ENCODE results near the gene NOL11. TPM values are rescaled to one million over a fixed set of nuclear protein-coding genes. Genes with fewer than 3 reads are reported as not detected.
A peak's percentile ranks its signal among the peaks of the same experiment; 100 is the strongest.
"Not testable (repeated sequence)": the region's sequence is repeated elsewhere in the genome, so short reads cannot be mapped to it uniquely, and the experiment has no call there.

NOL11 gene
- polyA plus RNA-seq, 6 donors from 2014 or later: 22.6 to 34.2 (median 27.7) TPM

DNA sequence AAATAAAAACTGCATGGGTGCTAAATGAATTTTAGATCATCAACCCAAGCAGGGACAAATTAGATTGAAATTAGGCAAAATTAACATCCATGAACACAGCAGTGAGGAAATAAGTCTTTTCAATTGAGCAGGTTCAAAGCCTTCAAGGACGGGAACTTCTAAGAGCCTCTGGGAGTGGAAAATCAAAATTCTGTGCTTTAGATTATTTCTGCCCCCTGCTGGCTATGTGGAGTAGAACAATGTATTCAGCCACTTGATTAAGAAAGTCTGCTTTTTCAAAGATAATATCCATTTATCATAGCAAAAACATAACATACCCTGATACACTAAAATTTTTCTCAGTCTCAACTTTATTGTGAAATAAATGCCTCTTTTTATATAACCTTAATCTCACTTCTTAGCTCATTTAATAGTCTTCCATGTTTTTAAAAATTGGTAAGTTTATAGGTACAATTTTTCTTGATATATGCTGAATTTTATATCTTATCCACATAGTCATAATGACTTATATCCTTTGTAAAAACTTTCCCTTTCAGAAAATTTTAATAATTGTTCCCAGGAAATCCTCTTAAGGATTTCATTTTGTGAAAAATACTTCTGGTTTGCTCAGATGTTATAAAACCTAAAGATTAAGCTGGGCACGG lies 28.1 kb upstream of the NOL11 start:
- no peaks in the 10 kb centered on the region for H3K9me3 Mint-ChIP-seq
- H3K27me3 Mint-ChIP-seq: no peaks in the 10 kb centered on the region
- no peak overlapping the region for H3K27ac Mint-ChIP-seq
- peak in 1 of 2 donors; percentile 30 for ATAC-seq (ENCODE audit: low read depth in 2 of 2)
- peak overlapping the region in 1 of 8 donors; percentile 7 for H3K4me3 Mint-ChIP-seq
- H3K36me3 Mint-ChIP-seq: no peaks in the 10 kb centered on the region
- peak; percentile 46 for DNase-seq
- H3K4me1 Mint-ChIP-seq: peaks cover 0 to 4% (median 0%) of the 10 kb centered on the region in 3 donors

DNA sequence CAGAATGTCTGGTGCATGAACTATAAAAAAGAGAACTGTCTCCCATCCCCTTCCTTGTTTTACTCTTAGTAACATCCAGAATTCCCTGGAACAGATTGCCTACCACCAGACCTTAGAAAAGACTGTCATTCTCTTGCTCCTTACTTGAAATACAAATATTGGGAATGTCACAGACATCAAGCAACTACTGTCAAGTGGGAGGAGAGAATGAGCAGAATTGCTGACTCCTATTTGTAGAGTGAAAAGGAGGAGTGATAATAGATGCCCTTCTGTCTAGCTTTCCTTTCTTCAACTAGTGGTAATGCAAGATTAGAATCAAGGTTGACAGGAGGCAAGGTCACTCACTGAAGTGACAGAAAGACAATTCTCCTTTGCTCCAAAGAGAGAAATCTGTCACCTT lies 23.9 kb upstream of the NOL11 start:
- DNase-seq (no peak), ATAC-seq (ENCODE audit: low read depth in 2 of 2) (no peak)
- no peaks in the 10 kb centered on the region for H3K36me3 Mint-ChIP-seq
- no peak overlapping the region for H3K4me3 Mint-ChIP-seq
- H3K27me3 Mint-ChIP-seq: no peaks in the 10 kb centered on the region
- peaks cover 0 to 4% (median 0%) of the 10 kb centered on the region in 3 donors for H3K4me1 Mint-ChIP-seq
- H3K27ac Mint-ChIP-seq: peak overlapping the region in 1 of 6 donors; percentile 16
- no peaks in the 10 kb centered on the region for H3K9me3 Mint-ChIP-seq

DNA sequence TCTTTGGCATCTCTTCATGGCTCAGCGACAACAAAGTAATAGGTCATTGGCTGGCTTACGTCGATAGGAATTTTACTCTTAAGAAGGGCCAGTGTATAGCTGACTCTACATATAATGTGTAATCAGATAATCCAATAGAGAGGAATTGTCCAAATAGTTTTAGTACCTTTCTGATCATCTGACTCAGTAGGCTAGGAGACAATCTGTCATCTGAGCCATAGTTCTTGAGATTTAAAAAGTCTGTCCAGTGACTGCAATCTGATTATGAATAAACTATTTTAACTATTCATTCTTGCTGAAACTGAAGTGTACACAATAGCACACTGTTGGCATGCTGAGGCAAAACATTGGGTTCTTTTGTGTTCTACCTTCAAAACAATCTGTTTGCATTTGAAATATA lies 21.4 kb upstream of the NOL11 start:
- H3K27ac Mint-ChIP-seq: no peak overlapping the region

DNA sequence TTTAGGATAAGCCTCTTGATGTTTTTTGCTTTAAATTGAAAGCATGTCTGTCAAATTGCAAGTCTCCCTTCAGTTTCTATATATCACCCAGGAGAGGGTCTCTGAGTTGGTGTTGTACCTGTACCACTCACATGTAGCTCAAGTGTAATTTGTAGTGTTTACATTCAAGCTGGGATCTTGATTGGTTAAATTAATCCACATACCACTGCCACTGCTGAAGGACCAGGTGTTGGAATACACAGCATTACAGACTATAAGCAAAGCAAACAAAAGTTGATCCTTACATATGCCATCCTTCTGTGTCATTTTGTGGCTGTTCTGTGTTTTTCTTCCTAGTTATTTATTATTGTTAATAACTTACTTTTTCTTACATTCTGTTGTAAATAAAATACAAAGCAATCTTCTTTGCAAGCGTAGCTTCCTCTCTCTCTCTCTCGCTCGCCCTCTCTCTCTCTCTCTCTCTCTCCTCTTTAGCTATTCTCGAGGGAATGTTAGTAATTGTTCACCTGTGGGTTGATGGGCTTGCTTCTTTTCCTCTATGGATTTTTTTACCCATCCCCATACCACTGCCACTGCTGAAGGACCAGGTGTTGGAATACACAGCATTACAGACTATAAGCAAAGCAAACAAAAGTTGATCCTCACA lies 20.8 kb upstream of the NOL11 start:
- H3K27ac Mint-ChIP-seq: no peak overlapping the region
- no peaks in the 10 kb centered on the region for H3K9me3 Mint-ChIP-seq
- H3K4me1 Mint-ChIP-seq: no peaks in the 10 kb centered on the region
- no peaks in the 10 kb centered on the region for H3K36me3 Mint-ChIP-seq
- DNase-seq (no peak), ATAC-seq (ENCODE audit: low read depth in 2 of 2) (no peak)
- H3K27me3 Mint-ChIP-seq: no peaks in the 10 kb centered on the region
- peak overlapping the region in 1 of 8 donors; percentile 44 for H3K4me3 Mint-ChIP-seq

More for the DNA sequence above, 21.4 kb upstream of the NOL11 start:
- Mint-ChIP-seq H3K4me1 (no peaks in the 10 kb centered on the region), H3K27me3 (no peaks in the 10 kb centered on the region), H3K9me3 (no peaks in the 10 kb centered on the region), H3K36me3 (no peaks in the 10 kb centered on the region), H3K4me3 (no peak overlapping the region)
- DNase-seq: no peak
- ATAC-seq (ENCODE audit: low read depth in 2 of 2): no peak

DNA sequence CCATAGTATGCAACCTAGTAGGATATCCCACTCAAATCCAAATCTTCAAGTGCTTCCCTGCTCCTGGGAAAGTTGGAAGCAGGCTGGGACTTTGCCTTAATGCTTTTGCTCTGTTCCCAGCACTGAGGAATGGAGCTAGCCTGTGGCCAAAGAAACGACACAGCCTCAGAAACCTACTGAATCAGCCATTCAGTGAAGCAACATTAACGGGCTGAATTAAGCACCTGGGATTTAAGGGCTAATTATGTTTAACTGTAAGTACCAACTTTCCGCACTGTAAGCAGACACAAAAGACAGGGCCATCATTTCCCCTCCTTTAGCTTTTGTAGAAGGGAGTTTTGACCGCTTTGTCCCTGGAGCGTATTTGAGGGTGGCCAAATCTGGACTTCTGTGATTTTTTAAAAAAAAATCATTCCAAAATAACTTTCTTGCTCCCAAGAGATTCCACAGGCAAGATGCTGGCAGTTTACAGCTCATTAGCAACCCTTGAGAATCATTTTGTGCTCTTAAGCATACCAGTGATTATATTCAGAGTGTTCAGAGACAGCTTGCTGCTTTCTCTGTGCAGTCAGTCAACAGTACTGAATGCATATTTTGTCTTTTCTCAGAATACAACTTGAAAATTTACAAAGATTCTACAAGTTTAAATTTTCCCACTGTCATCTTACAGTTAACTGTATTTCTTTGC lies 17.6 kb upstream of the NOL11 start:
- Mint-ChIP-seq H3K36me3 (no peaks in the 10 kb centered on the region), H3K27me3 (peaks cover 0 to 12% (median 0%) of the 10 kb centered on the region in 3 donors), H3K4me3 (no peak overlapping the region), H3K27ac (no peak overlapping the region), H3K9me3 (no peaks in the 10 kb centered on the region), H3K4me1 (no peaks in the 10 kb centered on the region)
- DNase-seq: no peak
- ATAC-seq (ENCODE audit: low read depth in 2 of 2): no peak

DNA sequence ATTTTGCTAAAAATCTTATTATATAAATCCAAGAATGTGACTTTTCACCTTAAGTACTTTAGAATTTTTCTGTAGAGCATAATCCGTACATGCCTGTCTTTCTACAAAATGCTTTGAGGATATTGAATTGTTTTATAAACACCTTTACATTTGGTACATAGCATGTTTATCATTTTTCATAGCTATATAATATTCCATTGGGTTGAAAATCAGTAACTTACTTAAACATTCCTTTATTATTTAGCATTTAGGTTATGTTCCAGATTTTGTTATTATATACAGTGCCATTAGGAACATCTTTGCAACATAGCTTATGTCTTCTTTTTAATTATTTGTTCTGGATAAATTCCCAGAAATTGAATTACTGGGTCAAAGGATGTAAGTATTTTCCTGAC lies 17.0 kb upstream of the NOL11 start:
- no peak for ATAC-seq (ENCODE audit: low read depth in 2 of 2)
- H3K27ac Mint-ChIP-seq: no peak overlapping the region
- no peak for DNase-seq
- H3K4me3 Mint-ChIP-seq: no peak overlapping the region
- no peaks in the 10 kb centered on the region for H3K4me1 Mint-ChIP-seq
- no peaks in the 10 kb centered on the region for H3K36me3 Mint-ChIP-seq
- H3K9me3 Mint-ChIP-seq: no peaks in the 10 kb centered on the region
- peaks cover 0 to 12% (median 0%) of the 10 kb centered on the region in 3 donors for H3K27me3 Mint-ChIP-seq

DNA sequence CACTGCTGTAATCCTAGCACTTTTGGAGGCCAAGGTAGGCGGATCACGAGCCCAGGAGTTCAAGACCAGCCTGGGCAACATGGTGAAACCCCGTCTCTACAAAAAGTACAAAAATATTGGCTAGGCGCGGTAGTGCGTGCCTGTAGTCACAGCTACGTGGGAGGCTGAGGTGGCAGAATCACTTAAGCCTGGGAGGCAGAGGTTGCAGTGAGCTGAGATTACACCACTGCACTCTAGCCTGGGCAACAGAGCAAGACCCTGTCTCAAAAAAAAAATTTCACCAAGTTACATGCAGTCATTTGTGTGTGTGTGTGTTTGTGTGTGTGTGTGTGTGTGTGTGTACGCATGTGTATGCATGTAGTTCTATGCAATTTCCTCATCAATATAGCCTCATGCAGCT lies 14.9 kb upstream of the NOL11 start:
- not testable (repeated sequence) for H3K4me1 Mint-ChIP-seq; H3K36me3 Mint-ChIP-seq; ATAC-seq (ENCODE audit: low read depth in 2 of 2); H3K9me3 Mint-ChIP-seq; DNase-seq; H3K27ac Mint-ChIP-seq; H3K4me3 Mint-ChIP-seq
- peaks cover 0 to 12% (median 0%) of the 10 kb centered on the region in 3 donors for H3K27me3 Mint-ChIP-seq

DNA sequence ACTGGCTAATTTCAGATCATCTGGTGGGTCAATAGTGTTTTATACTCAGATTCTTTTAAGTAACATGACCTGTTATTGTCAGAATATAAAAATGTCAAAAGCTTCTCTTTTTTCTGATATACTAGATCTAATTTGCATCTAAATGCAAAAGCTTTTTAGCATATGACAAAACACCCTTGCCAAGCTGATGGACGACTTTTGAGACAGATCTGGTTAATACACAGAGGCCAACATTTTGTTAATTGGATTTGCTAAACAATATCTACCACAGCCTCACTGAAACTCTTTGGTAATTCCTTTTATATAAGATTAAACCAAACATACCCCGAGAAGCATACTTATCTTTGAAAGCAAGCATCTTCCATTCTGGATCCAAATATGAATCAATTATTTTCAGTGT lies 10.3 kb upstream of the NOL11 start:
- H3K27me3 Mint-ChIP-seq: peaks cover 0 to 12% (median 3%) of the 10 kb centered on the region in 3 donors
- DNase-seq: no peak
- H3K36me3 Mint-ChIP-seq: no peaks in the 10 kb centered on the region
- H3K9me3 Mint-ChIP-seq: peaks cover 0 to 2% (median 0%) of the 10 kb centered on the region in 7 donors
- ATAC-seq (ENCODE audit: low read depth in 2 of 2): no peak
- H3K4me1 Mint-ChIP-seq: no peaks in the 10 kb centered on the region
- no peak overlapping the region for H3K4me3 Mint-ChIP-seq
- no peak overlapping the region for H3K27ac Mint-ChIP-seq

DNA sequence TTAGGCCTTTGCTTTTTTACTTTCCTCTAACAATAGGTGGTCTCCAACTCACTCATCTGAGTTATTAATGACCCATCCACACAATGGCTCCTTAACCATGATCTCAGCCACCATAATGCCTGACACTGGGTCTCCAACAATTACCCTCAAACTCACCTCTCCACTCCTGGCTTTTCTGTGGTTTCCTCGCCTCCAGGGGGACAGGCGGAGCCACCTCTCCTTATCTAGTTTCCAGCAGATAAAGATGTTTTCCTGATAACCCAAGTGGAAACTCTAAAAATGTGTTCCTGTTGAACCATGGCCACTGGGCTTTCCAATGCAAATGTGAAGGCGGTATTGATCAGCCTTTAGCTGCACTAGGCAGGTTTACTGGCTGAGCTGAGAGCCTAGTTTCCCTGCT lies 9.4 kb upstream of the NOL11 start:
- Mint-ChIP-seq H3K27me3 (peaks cover 0 to 12% (median 4%) of the 10 kb centered on the region in 3 donors), H3K36me3 (no peaks in the 10 kb centered on the region), H3K4me3 (no peak overlapping the region), H3K9me3 (peaks cover 0 to 4% (median 0%) of the 10 kb centered on the region in 7 donors), H3K4me1 (no peaks in the 10 kb centered on the region), H3K27ac (peak overlapping the region in 1 of 6 donors; percentile 36)
- DNase-seq: no peak
- no peak for ATAC-seq (ENCODE audit: low read depth in 2 of 2)

DNA sequence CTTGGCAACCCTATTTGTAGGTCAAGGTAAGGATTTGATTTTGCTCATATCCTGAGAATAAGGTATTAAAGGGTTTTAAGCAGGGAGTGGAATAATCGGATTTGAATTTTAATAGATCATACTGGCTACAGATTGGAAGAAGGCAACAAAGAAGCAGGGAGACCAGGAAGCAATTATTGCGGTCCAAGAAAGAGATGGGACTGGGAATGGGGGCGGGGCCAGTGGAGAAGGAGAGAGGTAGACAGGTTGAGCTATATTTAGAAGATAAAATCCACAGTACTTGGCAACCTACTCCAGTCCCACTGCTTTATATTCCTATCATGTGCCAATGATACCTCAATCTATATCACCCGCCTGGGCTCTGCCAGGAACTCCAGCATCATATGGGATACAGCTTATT lies 5.8 kb upstream of the NOL11 start:
- peaks cover 0 to 6% (median 0%) of the 10 kb centered on the region in 7 donors for H3K9me3 Mint-ChIP-seq
- peak overlapping the region in 1 of 8 donors; percentile 62 for H3K4me3 Mint-ChIP-seq
- ATAC-seq (ENCODE audit: low read depth in 2 of 2): no peak
- peaks cover 0 to 4% (median 0%) of the 10 kb centered on the region in 3 donors for H3K27me3 Mint-ChIP-seq
- H3K27ac Mint-ChIP-seq: no peak overlapping the region
- peaks cover 1 to 5% (median 1%) of the 10 kb centered on the region in 3 donors for H3K4me1 Mint-ChIP-seq
- no peak for DNase-seq
- H3K36me3 Mint-ChIP-seq: no peaks in the 10 kb centered on the region

DNA sequence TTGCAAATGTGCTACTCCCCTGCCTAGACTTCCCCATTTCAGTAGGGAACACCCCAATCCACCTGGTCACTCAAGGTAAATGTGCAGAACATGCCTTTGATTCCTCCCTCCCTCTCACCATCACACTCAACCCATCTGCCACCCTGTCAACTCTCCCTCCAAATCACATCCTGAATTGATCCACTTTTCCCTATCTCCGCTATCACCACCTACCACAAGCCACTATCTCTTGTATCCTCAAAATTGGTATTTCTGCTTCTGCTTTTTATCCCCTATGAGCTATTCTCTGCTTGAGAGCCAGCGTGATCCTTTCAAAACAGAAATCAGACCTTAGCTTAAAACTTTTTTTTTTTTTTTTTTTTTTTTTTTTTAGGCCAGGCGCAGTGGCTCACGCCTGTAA lies 5.4 kb upstream of the NOL11 start:
- ATAC-seq (ENCODE audit: low read depth in 2 of 2): no peak
- peaks cover 0 to 4% (median 0%) of the 10 kb centered on the region in 3 donors for H3K27me3 Mint-ChIP-seq
- H3K36me3 Mint-ChIP-seq: no peaks in the 10 kb centered on the region
- H3K9me3 Mint-ChIP-seq: peaks cover 0 to 6% (median 0%) of the 10 kb centered on the region in 7 donors
- no peak overlapping the region for H3K27ac Mint-ChIP-seq
- no peak for DNase-seq
- peak overlapping the region in 2 of 8 donors; percentile 62 to 71 for H3K4me3 Mint-ChIP-seq
- peaks cover 6 to 9% (median 6%) of the 10 kb centered on the region in 3 donors for H3K4me1 Mint-ChIP-seq

DNA sequence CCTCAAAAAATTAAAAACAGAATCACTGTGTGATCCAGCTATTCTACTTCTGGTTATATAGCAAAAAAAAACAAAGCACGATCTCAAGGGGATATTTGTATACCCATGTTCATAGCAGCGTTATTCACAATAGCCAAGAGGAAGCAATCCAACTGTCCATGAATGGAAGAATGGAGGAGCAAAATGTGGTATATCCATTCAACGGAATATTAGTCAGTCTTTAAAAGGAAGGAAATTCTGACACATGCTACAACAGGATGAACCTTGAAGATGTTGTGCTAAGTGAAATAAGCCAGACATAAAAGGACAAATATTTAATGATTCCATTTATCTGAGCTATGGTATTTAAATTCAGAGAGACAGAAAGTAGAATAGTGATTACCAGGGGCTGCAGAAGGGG lies 4.6 kb upstream of the NOL11 start:
- ATAC-seq (ENCODE audit: low read depth in 2 of 2): no peak
- DNase-seq: no peak
- H3K27ac Mint-ChIP-seq: no peak overlapping the region
- H3K27me3 Mint-ChIP-seq: peaks cover 0 to 4% (median 0%) of the 10 kb centered on the region in 3 donors
- H3K36me3 Mint-ChIP-seq: peaks cover 5 to 6% of the 10 kb centered on the region in 2 donors
- H3K9me3 Mint-ChIP-seq: peaks cover 0 to 6% (median 0%) of the 10 kb centered on the region in 7 donors
- no peak overlapping the region for H3K4me3 Mint-ChIP-seq
- H3K4me1 Mint-ChIP-seq: peaks cover 14 to 17% (median 14%) of the 10 kb centered on the region in 3 donors

DNA sequence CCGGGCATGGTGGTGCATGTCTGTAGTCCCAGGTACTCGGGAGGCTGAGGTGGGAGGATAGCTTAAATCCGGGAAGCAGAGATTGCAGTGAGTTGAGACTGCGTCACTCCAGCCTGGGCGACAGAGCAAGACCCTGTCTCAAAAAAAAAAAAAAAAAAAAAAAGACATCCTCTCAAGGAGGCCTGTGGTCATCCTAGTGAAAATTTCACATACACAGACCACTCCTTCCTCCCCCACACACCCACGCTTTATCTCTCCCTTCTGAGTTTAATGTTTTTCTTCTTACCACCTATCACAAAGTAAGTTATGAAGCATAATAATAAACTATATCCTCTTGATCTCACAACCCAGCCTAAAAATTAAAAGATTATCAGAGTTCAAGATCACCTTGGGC lies 1.3 kb upstream of the NOL11 start:
- Mint-ChIP-seq H3K4me3 (peak overlapping the region in 2 of 8 donors; percentile 97 to 99), H3K9me3 (peaks cover 0 to 6% (median 0%) of the 10 kb centered on the region in 7 donors), H3K27me3 (peaks cover 0 to 4% (median 0%) of the 10 kb centered on the region in 3 donors), H3K4me1 (peaks cover 16 to 28% (median 17%) of the 10 kb centered on the region in 3 donors), H3K36me3 (peaks cover 6 to 7% of the 10 kb centered on the region in 2 donors), H3K27ac (peak overlapping the region in 3 of 6 donors; percentile 61 to 97 (median 71))
- no peak for ATAC-seq (ENCODE audit: low read depth in 2 of 2)
- no peak for DNase-seq
